ENCODE data around the gene CAMKMT.

- TF ChIP-seq, protein P1, sequence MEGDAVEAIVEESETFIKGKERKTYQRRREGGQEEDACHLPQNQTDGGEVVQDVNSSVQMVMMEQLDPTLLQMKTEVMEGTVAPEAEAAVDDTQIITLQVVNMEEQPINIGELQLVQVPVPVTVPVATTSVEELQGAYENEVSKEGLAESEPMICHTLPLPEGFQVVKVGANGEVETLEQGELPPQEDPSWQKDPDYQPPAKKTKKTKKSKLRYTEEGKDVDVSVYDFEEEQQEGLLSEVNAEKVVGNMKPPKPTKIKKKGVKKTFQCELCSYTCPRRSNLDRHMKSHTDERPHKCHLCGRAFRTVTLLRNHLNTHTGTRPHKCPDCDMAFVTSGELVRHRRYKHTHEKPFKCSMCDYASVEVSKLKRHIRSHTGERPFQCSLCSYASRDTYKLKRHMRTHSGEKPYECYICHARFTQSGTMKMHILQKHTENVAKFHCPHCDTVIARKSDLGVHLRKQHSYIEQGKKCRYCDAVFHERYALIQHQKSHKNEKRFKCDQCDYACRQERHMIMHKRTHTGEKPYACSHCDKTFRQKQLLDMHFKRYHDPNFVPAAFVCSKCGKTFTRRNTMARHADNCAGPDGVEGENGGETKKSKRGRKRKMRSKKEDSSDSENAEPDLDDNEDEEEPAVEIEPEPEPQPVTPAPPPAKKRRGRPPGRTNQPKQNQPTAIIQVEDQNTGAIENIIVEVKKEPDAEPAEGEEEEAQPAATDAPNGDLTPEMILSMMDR (conservative IDR thresholded peaks at IDR 0.05; ENCODE audit: low read depth, low read length): no peak
- TF ChIP-seq EZH2 (IDR thresholded peaks at IDR 0.05; ENCODE audit: low read length, unreplicated experiment): no peak
Observed at GRCh38 chr2:44372246-44372645, 10.5 kb downstream of the CAMKMT start.

Measured in PC-3 (cell line).